BE2C (cell line): ENCODE data around the gene ASTN2.

Source experiments
- DNase-seq: peaks from one replicate; pipeline ENCODE4 v3.0.0-alpha.2; 2020
- H3K27me3 ChIP-seq: fragments of 250-450 bp; sonication (Bioruptor Pico); 2 replicates; pipeline ENCODE4 v1.5.1; 2020; ENCODE audit warnings: mild to moderate bottlenecking
- H3K36me3 ChIP-seq: fragments of 250-450 bp; sonication (Bioruptor Pico); 2 replicates; pipeline ENCODE4 v1.5.1; 2020; ENCODE audit warnings: mild to moderate bottlenecking
- H3K4me1 ChIP-seq: fragments of 250-450 bp; sonication (Bioruptor Pico); 2 replicates; pipeline ENCODE4 v1.5.1; 2020
- H3K4me3 ChIP-seq: 2 replicates; pipeline ENCODE4 v1.5.1; 2011; ENCODE audit warnings: low read depth, low read length
- H3K9me3 ChIP-seq: fragments of 250-450 bp; sonication (Bioruptor Pico); 2 replicates; pipeline ENCODE4 v1.5.1; 2020
- TF ChIP-seq, protein P1 (sequence below): IDR thresholded peaks from 2 replicates; pipeline ENCODE4 v1.5.1; 2012; ENCODE audit warnings: mild to moderate bottlenecking, low read depth, low read length

ASTN2 gene

DNA sequence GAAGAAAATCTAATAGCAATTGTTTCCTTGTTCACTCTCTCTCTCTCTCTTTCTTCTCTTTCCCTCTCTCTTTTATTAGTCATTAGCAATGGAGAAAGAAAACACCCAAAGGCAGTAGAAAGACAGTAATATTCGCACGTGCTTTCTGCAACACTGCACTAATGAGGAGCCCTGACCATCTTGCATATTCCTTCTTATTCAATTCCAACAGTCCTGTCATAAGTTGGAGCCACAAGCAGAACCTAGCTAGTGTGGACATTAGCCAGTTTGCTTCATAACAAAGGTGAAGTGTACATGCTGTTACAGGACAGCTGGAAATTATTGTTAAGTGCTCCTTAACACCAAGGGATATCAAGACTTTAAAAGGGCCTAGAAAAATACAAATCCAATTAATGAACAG lies 664.3 kb downstream of the ASTN2 start:
- no peak overlapping the region for H3K4me3 ChIP-seq
- DNase-seq = no peak
- TF ChIP-seq, protein P1, sequence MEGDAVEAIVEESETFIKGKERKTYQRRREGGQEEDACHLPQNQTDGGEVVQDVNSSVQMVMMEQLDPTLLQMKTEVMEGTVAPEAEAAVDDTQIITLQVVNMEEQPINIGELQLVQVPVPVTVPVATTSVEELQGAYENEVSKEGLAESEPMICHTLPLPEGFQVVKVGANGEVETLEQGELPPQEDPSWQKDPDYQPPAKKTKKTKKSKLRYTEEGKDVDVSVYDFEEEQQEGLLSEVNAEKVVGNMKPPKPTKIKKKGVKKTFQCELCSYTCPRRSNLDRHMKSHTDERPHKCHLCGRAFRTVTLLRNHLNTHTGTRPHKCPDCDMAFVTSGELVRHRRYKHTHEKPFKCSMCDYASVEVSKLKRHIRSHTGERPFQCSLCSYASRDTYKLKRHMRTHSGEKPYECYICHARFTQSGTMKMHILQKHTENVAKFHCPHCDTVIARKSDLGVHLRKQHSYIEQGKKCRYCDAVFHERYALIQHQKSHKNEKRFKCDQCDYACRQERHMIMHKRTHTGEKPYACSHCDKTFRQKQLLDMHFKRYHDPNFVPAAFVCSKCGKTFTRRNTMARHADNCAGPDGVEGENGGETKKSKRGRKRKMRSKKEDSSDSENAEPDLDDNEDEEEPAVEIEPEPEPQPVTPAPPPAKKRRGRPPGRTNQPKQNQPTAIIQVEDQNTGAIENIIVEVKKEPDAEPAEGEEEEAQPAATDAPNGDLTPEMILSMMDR = no peak
- no peaks in the 10 kb centered on the region for H3K27me3 ChIP-seq
- H3K4me1 ChIP-seq = no peaks in the 10 kb centered on the region
- no peaks in the 10 kb centered on the region; the same call in 1 of the 2 replicates for H3K36me3 ChIP-seq
- no peaks in the 10 kb centered on the region for H3K9me3 ChIP-seq

DNA sequence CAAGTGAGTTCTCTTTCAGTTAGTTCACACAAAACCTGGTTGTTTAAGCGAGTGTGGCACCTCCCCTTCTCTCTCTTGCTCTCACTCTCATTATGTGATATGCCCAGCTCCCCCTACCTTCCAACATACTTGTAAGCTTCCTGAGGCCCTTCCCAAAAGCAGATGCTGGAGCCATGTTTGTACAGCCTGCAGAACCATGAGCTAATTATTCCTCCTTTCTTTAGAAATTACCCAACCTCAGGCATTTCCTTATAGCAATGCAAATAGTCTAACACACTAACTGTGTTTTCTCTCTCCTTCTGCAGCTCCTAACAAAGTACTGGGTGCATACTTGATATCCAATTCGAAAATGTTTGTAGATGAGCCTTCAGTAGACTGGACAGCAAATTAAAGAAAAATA lies 665.1 kb downstream of the ASTN2 start:
- Histone ChIP-seq H3K4me1 (no peaks in the 10 kb centered on the region), H3K27me3 (no peaks in the 10 kb centered on the region), H3K4me3 (no peak overlapping the region), H3K9me3 (no peaks in the 10 kb centered on the region), H3K36me3 (no peaks in the 10 kb centered on the region; the same call in 1 of the 2 replicates)
- DNase-seq = no peak
- TF ChIP-seq, protein P1 = no peak

DNA sequence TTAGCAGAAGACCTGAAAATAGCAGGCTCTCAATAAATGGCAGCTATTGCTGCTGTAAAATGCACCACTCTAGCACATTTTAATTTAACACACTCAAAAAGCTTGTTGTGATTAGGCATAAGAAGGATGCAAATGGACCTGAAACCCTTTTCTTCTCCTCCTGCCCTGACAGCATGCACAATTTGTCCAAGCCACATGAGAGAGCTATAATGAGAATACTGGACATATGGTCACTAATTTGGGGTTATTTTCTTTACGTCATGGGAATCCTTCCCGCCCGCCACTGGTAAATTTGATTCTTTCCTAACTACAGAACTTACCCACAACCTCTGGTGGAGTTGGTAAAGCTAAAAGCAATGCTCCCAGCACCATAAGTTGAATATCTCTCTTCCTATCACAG lies 665.7 kb downstream of the ASTN2 start:
- H3K4me3 ChIP-seq = no peak overlapping the region
- no peaks in the 10 kb centered on the region for H3K27me3 ChIP-seq
- H3K36me3 ChIP-seq = no peaks in the 10 kb centered on the region; the same call in 1 of the 2 replicates
- no peaks in the 10 kb centered on the region for H3K4me1 ChIP-seq
- DNase-seq = no peak
- TF ChIP-seq, protein P1 = no peak
- H3K9me3 ChIP-seq = no peaks in the 10 kb centered on the region

DNA sequence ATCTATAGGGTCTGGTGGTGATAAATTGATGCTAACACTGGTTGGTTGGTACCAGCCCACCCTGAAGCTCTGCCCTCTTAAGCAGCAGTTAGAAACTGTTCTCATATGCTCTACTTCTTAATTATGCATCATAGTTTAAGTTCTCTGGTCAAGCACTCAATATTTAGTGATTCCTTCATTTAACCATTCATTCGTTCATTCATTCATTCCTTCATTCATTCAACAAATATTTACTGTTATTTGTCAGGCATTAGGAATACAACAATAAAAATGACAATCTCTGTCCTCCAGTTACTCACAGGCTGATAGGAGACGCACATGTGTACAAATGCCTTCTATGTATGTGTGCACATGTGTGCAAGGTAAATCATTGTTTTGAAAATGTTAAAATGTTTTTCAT lies 673.1 kb downstream of the ASTN2 start:
- H3K27me3 ChIP-seq = no peaks in the 10 kb centered on the region
- no peaks in the 10 kb centered on the region for H3K4me1 ChIP-seq
- DNase-seq = no peak
- no peaks in the 10 kb centered on the region for H3K36me3 ChIP-seq
- no peaks in the 10 kb centered on the region for H3K9me3 ChIP-seq
- no peak overlapping the region for H3K4me3 ChIP-seq
- TF ChIP-seq, protein P1 = no peak

DNA sequence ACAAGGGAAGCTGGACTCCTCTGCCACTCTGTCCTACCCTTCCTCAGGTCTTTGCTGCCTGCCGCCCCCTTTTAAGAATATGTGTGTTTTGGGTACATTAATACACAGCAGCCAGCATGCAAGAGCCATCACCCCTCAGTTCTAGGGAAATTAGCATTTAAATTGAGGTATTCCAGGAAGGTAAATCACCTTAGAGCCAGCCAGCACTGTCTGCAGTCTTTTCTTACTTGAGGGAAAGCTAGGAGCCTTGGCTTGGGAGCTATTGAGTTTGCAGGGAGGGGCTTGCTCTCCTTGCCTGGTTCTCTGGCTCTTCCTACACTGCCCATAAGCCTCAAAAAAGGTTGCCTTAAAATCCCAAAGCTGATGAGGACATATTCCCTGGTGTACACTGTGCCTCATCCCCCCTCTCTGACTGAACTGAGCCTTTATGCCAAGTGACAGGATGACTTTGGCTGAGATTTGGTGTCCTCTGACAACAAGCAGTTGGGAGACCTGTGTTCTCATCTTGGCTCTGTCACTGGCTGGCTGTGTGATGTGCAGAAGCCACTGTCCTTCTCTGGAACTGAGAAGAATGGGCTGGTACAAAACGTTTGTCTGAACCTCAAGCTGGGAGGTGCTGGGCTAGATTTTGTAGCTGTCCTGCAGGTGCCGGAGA lies 673.6 kb downstream of the ASTN2 start:
- no peak for DNase-seq
- Histone ChIP-seq H3K9me3 (no peaks in the 10 kb centered on the region), H3K27me3 (no peaks in the 10 kb centered on the region), H3K36me3 (no peaks in the 10 kb centered on the region), H3K4me1 (no peaks in the 10 kb centered on the region), H3K4me3 (no peak overlapping the region)
- TF ChIP-seq, protein P1 = no peak

DNA sequence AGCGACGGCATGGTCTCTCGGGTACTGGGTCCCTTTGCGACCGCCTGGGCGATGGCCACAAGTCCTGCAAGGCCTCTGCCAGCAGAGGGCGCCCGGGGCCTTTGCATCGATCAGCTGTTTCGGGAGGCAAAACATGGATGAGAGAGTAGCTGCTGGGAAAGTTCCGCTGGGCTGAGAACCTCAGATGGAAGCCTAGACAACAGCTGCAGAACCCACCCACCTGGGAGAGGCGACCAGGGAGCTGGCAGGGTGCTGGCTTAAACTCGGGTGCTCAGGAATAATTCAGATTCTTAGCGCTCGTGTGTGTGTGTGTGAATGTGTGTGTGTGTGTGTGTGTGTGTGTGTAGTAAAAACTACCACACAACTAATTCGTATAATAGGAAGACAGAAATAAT lies 677.7 kb downstream of the ASTN2 start:
- Histone ChIP-seq H3K4me3 (no peak overlapping the region), H3K27me3 (no peaks in the 10 kb centered on the region), H3K4me1 (no peaks in the 10 kb centered on the region), H3K36me3 (peaks cover 11% of the 10 kb centered on the region), H3K9me3 (no peaks in the 10 kb centered on the region)
- TF ChIP-seq, protein P1 = peak; percentile 97
- peak; percentile 93 for DNase-seq
